HL-60 (cell line): ENCODE measurements around the gene QRFPR.

Experiments
- CTCF ChIP-seq: IDR thresholded peaks from one replicate; pipeline ENCODE4 v1.5.1; 2011; ENCODE audit warnings: low read length, control low read depth, inconsistent platforms; ENCODE audit not compliant: insufficient read depth
- GABPA ChIP-seq: IDR thresholded peaks from 2 replicates; pipeline ENCODE4 v1.6.1; 2012; ENCODE audit warnings: low read depth
- TF ChIP-seq, protein P1 (sequence below): IDR thresholded peaks from 2 replicates; pipeline ENCODE4 v1.6.1; 2012; ENCODE audit warnings: low read depth; ENCODE audit not compliant: insufficient replicate concordance

- TF ChIP-seq CTCF (no peak), GABPA (no peak)
- TF ChIP-seq, protein P1, sequence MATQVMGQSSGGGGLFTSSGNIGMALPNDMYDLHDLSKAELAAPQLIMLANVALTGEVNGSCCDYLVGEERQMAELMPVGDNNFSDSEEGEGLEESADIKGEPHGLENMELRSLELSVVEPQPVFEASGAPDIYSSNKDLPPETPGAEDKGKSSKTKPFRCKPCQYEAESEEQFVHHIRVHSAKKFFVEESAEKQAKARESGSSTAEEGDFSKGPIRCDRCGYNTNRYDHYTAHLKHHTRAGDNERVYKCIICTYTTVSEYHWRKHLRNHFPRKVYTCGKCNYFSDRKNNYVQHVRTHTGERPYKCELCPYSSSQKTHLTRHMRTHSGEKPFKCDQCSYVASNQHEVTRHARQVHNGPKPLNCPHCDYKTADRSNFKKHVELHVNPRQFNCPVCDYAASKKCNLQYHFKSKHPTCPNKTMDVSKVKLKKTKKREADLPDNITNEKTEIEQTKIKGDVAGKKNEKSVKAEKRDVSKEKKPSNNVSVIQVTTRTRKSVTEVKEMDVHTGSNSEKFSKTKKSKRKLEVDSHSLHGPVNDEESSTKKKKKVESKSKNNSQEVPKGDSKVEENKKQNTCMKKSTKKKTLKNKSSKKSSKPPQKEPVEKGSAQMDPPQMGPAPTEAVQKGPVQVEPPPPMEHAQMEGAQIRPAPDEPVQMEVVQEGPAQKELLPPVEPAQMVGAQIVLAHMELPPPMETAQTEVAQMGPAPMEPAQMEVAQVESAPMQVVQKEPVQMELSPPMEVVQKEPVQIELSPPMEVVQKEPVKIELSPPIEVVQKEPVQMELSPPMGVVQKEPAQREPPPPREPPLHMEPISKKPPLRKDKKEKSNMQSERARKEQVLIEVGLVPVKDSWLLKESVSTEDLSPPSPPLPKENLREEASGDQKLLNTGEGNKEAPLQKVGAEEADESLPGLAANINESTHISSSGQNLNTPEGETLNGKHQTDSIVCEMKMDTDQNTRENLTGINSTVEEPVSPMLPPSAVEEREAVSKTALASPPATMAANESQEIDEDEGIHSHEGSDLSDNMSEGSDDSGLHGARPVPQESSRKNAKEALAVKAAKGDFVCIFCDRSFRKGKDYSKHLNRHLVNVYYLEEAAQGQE = no peak
Observed at GRCh38 chr4:121428721-121429120, 47.9 kb upstream of the QRFPR start.
